ENCODE measurements around the gene SULF2.

The SULF2 gene

DNA sequence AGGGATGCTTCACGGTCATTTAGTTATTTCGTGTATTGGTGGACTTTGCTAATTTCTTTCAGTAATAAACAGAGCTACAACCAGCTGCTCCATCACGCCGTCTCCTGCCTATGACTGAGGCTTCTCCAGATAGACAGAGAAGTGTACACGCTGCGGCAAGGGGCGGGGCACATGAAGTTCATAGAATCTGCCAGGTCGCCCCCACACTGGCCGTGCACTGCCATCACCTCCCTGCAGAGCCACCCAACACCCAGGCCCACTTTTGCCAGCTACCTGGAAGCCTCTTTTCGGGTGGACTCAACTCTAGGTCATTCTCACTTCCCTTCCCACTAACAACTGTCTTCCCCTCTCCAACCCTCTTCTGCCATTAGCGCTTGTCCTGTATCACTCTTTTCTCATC, 88.4 kb downstream of the SULF2 start:
- no peak for DNase-seq (ENCODE audit: insufficient read length, low spot score)
- no peak for TF ChIP-seq CTCF (IDR thresholded peaks at IDR 0.05; ENCODE audit: insufficient read depth, missing control alignments)
- no peak for FAIRE-seq

DNA sequence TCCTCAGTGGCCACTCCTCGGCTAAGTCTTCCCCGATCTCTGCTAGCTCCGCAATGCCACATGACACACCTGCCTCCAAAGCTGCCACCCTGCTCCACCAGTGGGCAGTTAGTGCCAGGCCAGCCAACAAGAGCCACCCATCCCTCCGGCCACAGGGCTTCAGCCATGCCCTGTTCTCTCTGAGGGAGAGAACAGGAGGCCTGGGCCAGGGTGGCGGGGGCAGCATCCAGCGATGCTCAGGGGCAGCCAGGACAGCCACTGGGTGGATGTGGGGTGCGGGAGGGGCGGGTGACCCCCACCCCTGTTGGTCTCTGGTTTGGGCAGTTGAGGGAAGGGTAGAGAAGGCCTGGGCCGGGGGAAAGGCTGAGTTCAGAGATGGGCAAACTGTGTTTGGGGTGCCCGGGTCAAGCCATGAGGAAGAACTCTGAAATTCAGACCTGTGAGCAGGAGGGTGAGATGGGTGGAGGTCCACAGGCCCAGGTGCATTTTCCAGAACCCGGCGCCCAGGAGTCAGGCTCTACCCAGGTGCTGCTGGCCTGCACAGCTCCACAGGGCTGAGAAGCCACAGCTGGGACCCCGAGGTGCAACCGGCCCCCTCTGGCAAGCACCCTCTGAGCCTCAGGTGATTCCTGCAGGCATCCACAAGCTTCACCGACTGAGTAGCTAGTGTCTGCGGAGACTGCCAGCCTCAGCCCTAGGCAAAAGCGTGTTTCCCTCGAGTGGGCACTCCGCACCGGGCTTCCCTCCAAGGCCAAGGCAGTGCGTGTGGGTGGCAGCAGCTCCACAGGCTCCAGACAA, 91.1 kb downstream of the SULF2 start:
- no peak for TF ChIP-seq CTCF (IDR thresholded peaks at IDR 0.05; ENCODE audit: insufficient read depth, missing control alignments)
- DNase-seq (ENCODE audit: insufficient read length, low spot score) (no peak), FAIRE-seq (no peak)

DNA sequence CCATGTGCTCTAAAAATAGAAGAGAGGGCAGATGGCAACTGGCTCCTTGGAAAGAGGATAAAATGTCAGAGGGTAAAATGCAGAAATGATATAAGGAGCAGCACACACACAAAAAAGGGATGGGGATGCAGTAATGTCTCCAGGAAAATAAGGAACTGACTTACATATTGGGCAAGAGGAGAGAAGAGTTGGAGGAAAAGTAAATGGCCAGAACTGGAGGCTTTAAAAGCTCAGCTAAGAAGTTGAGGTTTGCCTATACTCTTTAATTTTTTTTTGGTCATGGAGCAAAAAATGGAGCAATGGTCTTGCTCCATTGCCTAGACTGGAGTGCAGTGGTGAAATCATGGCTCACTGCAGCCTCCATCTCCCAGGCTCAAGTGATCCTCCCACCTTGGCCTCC, 93.7 kb downstream of the SULF2 start:
- no peak for TF ChIP-seq CTCF (IDR thresholded peaks at IDR 0.05; ENCODE audit: insufficient read depth, missing control alignments)
- no peak for DNase-seq (ENCODE audit: insufficient read length, low spot score)
- no peak for FAIRE-seq

DNA sequence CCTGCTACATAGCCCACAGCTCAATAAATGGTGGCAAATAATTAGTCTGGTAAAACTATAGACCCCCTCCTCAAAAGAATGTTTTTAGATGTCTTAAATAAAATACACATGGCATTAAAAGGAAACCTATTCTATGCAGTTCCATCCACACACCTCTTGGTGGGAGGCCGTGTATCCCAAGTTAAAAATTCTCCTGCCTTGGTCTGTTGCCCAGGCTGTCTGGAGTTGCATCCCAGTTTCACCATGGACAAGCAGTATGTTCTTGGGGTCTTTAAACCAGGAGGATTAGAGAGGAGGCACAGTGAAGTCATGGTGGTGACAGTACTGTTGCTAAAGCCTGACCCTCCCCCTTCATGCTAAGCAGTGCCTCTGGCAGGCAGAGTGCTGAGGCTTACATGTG, 95.5 kb downstream of the SULF2 start:
- FAIRE-seq = no peak
- TF ChIP-seq CTCF (IDR thresholded peaks at IDR 0.05; ENCODE audit: insufficient read depth, missing control alignments) = no peak
- no peak for DNase-seq (ENCODE audit: insufficient read length, low spot score)

DNA sequence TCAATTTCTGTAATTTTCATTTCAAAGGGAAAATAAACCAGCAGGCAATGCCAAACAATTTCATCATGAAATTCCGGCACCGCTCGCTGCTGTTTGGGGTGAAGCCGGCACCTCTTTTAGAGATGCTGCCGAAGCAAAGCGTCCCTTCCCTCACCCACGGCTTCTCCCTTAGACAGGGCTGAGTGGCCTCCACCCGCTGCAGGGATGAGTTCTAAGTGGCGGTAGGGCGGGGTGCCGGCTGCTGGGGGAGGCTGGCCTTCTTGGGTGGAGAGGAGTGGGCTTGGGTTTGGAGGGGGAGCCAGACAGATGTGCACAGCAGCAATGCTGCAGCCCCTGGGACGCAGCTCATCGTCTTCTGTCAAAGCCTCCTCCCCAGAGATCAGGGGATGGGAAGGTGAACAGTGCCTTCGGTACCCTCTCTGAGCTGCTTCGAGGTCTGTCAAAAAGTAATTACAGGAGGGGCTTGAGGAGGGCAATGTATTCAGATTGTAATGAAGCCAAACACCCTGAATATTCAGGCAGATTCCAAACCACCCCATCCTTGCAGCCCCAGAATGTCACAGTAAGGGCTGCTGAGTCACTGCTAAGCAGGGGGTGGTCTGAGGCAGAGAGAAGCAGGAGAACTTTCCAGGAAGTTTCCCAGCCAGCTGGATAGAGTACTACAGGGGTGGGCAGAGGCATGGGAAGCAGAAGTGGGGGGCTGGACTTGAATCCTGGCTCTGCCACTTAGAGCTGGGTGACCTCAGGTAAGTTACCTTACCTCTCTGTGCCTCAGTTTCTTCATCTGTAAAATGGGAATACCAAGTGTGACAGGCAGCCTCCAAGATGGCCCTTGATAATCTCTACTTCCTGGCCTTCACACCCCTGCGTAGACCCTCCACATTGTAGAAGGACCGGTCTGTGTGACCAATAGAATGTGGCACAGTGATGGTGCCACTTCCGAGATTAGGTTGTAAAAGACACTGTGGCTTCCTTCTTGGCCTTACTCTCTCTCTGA, 96.6 kb downstream of the SULF2 start:
- no peak for FAIRE-seq
- no peak for TF ChIP-seq CTCF (IDR thresholded peaks at IDR 0.05; ENCODE audit: insufficient read depth, missing control alignments)
- DNase-seq (ENCODE audit: insufficient read length, low spot score) = no peak

GRCh38 chr20:47687095-47687987, 97.9 kb downstream of the SULF2 start:
- DNase-seq (ENCODE audit: insufficient read length, low spot score) (no peak), FAIRE-seq (no peak)
- no peak for TF ChIP-seq CTCF (IDR thresholded peaks at IDR 0.05; ENCODE audit: insufficient read depth, missing control alignments)
